ENCODE measurements around the gene AMMECR1. TPM values are rescaled to one million over a fixed set of nuclear protein-coding genes. Genes with fewer than 3 reads are reported as not detected.

Gene AMMECR1
- total and polyA plus RNA-seq, 2 experiments from 2014 or later, result 16.9 to 32.5 TPM

GRCh38 chrX:110320381-110320987 is 2.6 kb upstream of the AMMECR1 start:
- Histone ChIP-seq H4K20me1 (replicated peaks; ENCODE audit: insufficient read depth) (peaks cover 8% of the 10 kb centered on the region), H3K36me3 (ENCODE audit: insufficient read depth) (no peaks in the 10 kb centered on the region), H3K4me2 (peak overlapping the region; percentile 31), H3K27ac (ENCODE audit: low read depth) (peak overlapping the region; percentile 40; the same call in 1 of the 2 replicates), H3F3A (replicated peaks; ENCODE audit: low read depth) (no peaks in the 10 kb centered on the region), H3K4me1 (ENCODE audit: insufficient read depth) (peaks cover 36% of the 10 kb centered on the region), H3K4me3 (no peak overlapping the region), H2AFZ (peak overlapping the region; percentile 6; the same call in 1 of the 2 replicates), H3K9me2 (ENCODE audit: insufficient read depth) (no peaks in the 10 kb centered on the region), H3K27me3 (ENCODE audit: insufficient read depth) (no peaks in the 10 kb centered on the region), H3K79me2 (replicated peaks; ENCODE audit: insufficient read depth) (peaks cover 19% of the 10 kb centered on the region)
- DNase-seq (ENCODE audit: low spot score) (peak; percentile 12), ATAC-seq (no peak)
- H3K36me3 Mint-ChIP-seq (ENCODE audit: low read depth), result no peaks in the 10 kb centered on the region; the same call in 2 of the 3 replicates
- TF ChIP-seq ZNF114 (CRISPR knock-in tag; IDR thresholded peaks at IDR 0.05) (no peak), NANOG (IDR thresholded peaks at IDR 0.05; ENCODE audit: borderline replicate concordance) (no peak), ETS1 (IDR thresholded peaks at IDR 0.05) (no peak), JUNB (IDR thresholded peaks at IDR 0.05; ENCODE audit: unreplicated experiment) (no peak), CREB1 (CRISPR knock-in tag; IDR thresholded peaks at IDR 0.05; ENCODE audit: low read depth) (no peak), EZH2phosphoT487 (IDR thresholded peaks at IDR 0.05; ENCODE audit: unreplicated experiment) (no peak), EZH2 (IDR thresholded peaks at IDR 0.05; ENCODE audit: low read depth, unreplicated experiment) (no peak)
- peak overlapping the region; percentile 84 for H3K27ac Mint-ChIP-seq
- H3K9me3 Mint-ChIP-seq, result no peaks in the 10 kb centered on the region; the same call in 2 of the 3 replicates
- peaks cover 45% of the 10 kb centered on the region for H3K4me1 Mint-ChIP-seq
- peak overlapping the region; percentile 5; the same call in 1 of the 3 replicates for H3K4me3 Mint-ChIP-seq
- no peaks in the 10 kb centered on the region for H3K27me3 Mint-ChIP-seq (ENCODE audit: insufficient read depth, low read depth, poor library complexity)

GRCh38 chrX:110318664-110318968 is 731 bp upstream of the AMMECR1 start:
- DNase-seq (ENCODE audit: low spot score) (no peak), ATAC-seq (no peak)
- H3F3A ChIP-seq (replicated peaks; ENCODE audit: low read depth), result no peaks in the 10 kb centered on the region
- Mint-ChIP-seq H3K27me3 (ENCODE audit: insufficient read depth, low read depth, poor library complexity) (no peaks in the 10 kb centered on the region), H3K4me3 (peak overlapping the region; percentile 93), H3K9me3 (no peaks in the 10 kb centered on the region), H3K4me1 (peaks cover 60% of the 10 kb centered on the region), H3K27ac (peak overlapping the region; percentile 97), H3K36me3 (ENCODE audit: low read depth) (no peaks in the 10 kb centered on the region; the same call in 2 of the 3 replicates)
- peak overlapping the region; percentile 76 for H3K4me3 ChIP-seq
- H3K27me3 ChIP-seq (ENCODE audit: insufficient read depth), result no peaks in the 10 kb centered on the region
- peak overlapping the region; percentile 79 for H3K4me2 ChIP-seq
- H3K79me2 ChIP-seq (replicated peaks; ENCODE audit: insufficient read depth), result peaks cover 37% of the 10 kb centered on the region
- peaks cover 8% of the 10 kb centered on the region for H4K20me1 ChIP-seq (replicated peaks; ENCODE audit: insufficient read depth)
- peak overlapping the region; percentile 90; the same call in 1 of the 2 replicates for H3K27ac ChIP-seq (ENCODE audit: low read depth)
- no peaks in the 10 kb centered on the region for H3K36me3 ChIP-seq (ENCODE audit: insufficient read depth)
- H3K4me1 ChIP-seq (ENCODE audit: insufficient read depth), result peaks cover 55% of the 10 kb centered on the region
- 0 out of 2 replicates have a peak overlapping the region, but pooled peaks have one; percentile 10 for H2AFZ ChIP-seq
- H3K9me2 ChIP-seq (ENCODE audit: insufficient read depth), result no peaks in the 10 kb centered on the region
- no peak for TF ChIP-seq CTCF (conservative IDR thresholded peaks at IDR 0.05; ENCODE audit: low read depth in 2 of 2)
- TF ChIP-seq CREB1 (CRISPR knock-in tag; IDR thresholded peaks at IDR 0.05; ENCODE audit: low read depth), result no peak
- TF ChIP-seq STAT1 (IDR thresholded peaks at IDR 0.05; ENCODE audit: unreplicated experiment), result no peak
- no peak for TF ChIP-seq JUNB (IDR thresholded peaks at IDR 0.05; ENCODE audit: unreplicated experiment)
- no peak for TF ChIP-seq EZH2phosphoT487 (IDR thresholded peaks at IDR 0.05; ENCODE audit: unreplicated experiment)
- TF ChIP-seq NANOG (IDR thresholded peaks at IDR 0.05; ENCODE audit: borderline replicate concordance), result no peak
- no peak for TF ChIP-seq ZNF331 (CRISPR knock-in tag; IDR thresholded peaks at IDR 0.05; ENCODE audit: low read depth)
- TF ChIP-seq POLR2AphosphoS5 (IDR thresholded peaks at IDR 0.05; ENCODE audit: low read depth), result no peak
- TF ChIP-seq EZH2 (IDR thresholded peaks at IDR 0.05; ENCODE audit: low read depth, unreplicated experiment), result no peak
- TF ChIP-seq REST (IDR thresholded peaks at IDR 0.05; ENCODE audit: unreplicated experiment), result no peak
- no peak for TF ChIP-seq ETS1 (IDR thresholded peaks at IDR 0.05)
- no peak for TF ChIP-seq ZNF114 (CRISPR knock-in tag; IDR thresholded peaks at IDR 0.05)

Measured in GM23338 (cell line).